Measurements from ENCODE around the gene MEGF11.
"Not testable (repeated sequence)": the region's sequence is repeated elsewhere in the genome, so short reads cannot be mapped to it uniquely, and the experiment has no call there.

The MEGF11 gene

GRCh38 chr15:65881766-65882434 is 371.6 kb downstream of the MEGF11 start:
- no peak for TF ChIP-seq GABPA (IDR thresholded peaks at IDR 0.05; ENCODE audit: low read depth)
- TF ChIP-seq REST (IDR thresholded peaks at IDR 0.05; ENCODE audit: insufficient replicate concordance, low read depth): no peak
- no peak for TF ChIP-seq SPI1 (IDR thresholded peaks at IDR 0.05; ENCODE audit: borderline replicate concordance, low read depth)
- no peak for TF ChIP-seq POLR2AphosphoS5 (IDR thresholded peaks at IDR 0.05; ENCODE audit: low read depth)
- no peak for TF ChIP-seq CTCF (IDR thresholded peaks at IDR 0.05; ENCODE audit: insufficient read depth, low read length)
- Histone ChIP-seq H3K27ac (replicated peaks) (no peak overlapping the region), H3K27me3 (ENCODE audit: insufficient read depth, poor library complexity, severe bottlenecking) (no peaks in the 10 kb centered on the region), H3K4me3 (replicated peaks; ENCODE audit: insufficient read depth, low read length) (no peak overlapping the region)
- no peak for DNase-seq (ENCODE audit: low read depth in 1 of 2, low spot score in 1 of 2)

GRCh38 chr15:65877749-65878148 is 375.8 kb downstream of the MEGF11 start:
- Histone ChIP-seq H3K27me3 (ENCODE audit: insufficient read depth, poor library complexity, severe bottlenecking) (no peaks in the 10 kb centered on the region), H3K4me3 (replicated peaks; ENCODE audit: insufficient read depth, low read length) (no peak overlapping the region), H3K27ac (replicated peaks) (no peak overlapping the region)
- DNase-seq (ENCODE audit: low read depth in 1 of 2, low spot score in 1 of 2): no peak
- TF ChIP-seq CTCF (IDR thresholded peaks at IDR 0.05; ENCODE audit: insufficient read depth, low read length) (no peak), REST (IDR thresholded peaks at IDR 0.05; ENCODE audit: insufficient replicate concordance, low read depth) (no peak), SPI1 (IDR thresholded peaks at IDR 0.05; ENCODE audit: borderline replicate concordance, low read depth) (no peak), GABPA (IDR thresholded peaks at IDR 0.05; ENCODE audit: low read depth) (no peak), POLR2AphosphoS5 (IDR thresholded peaks at IDR 0.05; ENCODE audit: low read depth) (no peak)

GRCh38 chr15:65875458-65875857 is 378.1 kb downstream of the MEGF11 start:
- no peaks in the 10 kb centered on the region for H3K27me3 ChIP-seq (ENCODE audit: insufficient read depth, poor library complexity, severe bottlenecking)
- no peak overlapping the region for H3K4me3 ChIP-seq (replicated peaks; ENCODE audit: insufficient read depth, low read length)
- TF ChIP-seq GABPA (IDR thresholded peaks at IDR 0.05; ENCODE audit: low read depth): no peak
- no peak overlapping the region for H3K27ac ChIP-seq (replicated peaks)
- no peak for DNase-seq (ENCODE audit: low read depth in 1 of 2, low spot score in 1 of 2)

- H3K4me3 ChIP-seq (replicated peaks; ENCODE audit: insufficient read depth, low read length): no peak overlapping the region
- DNase-seq (ENCODE audit: low read depth in 1 of 2, low spot score in 1 of 2): no peak
- H3K27me3 ChIP-seq (ENCODE audit: insufficient read depth, poor library complexity, severe bottlenecking): no peaks in the 10 kb centered on the region
- TF ChIP-seq CTCF (IDR thresholded peaks at IDR 0.05; ENCODE audit: insufficient read depth, low read length) (no peak), SPI1 (IDR thresholded peaks at IDR 0.05; ENCODE audit: borderline replicate concordance, low read depth) (no peak), REST (IDR thresholded peaks at IDR 0.05; ENCODE audit: insufficient replicate concordance, low read depth) (no peak), GABPA (IDR thresholded peaks at IDR 0.05; ENCODE audit: low read depth) (no peak), POLR2AphosphoS5 (IDR thresholded peaks at IDR 0.05; ENCODE audit: low read depth) (no peak)
- H3K27ac ChIP-seq (replicated peaks): no peak overlapping the region
These were observed 380.3 kb downstream of the MEGF11 start for GRCh38 chr15:65873256-65873655.

GRCh38 chr15:65872596-65872995 is 381.0 kb downstream of the MEGF11 start:
- H3K27me3 ChIP-seq (ENCODE audit: insufficient read depth, poor library complexity, severe bottlenecking); DNase-seq (ENCODE audit: low read depth in 1 of 2, low spot score in 1 of 2); H3K4me3 ChIP-seq (replicated peaks; ENCODE audit: insufficient read depth, low read length); H3K27ac ChIP-seq (replicated peaks): not testable (repeated sequence)

- H3K4me3 ChIP-seq (replicated peaks; ENCODE audit: insufficient read depth, low read length); H3K27ac ChIP-seq (replicated peaks); DNase-seq (ENCODE audit: low read depth in 1 of 2, low spot score in 1 of 2); H3K27me3 ChIP-seq (ENCODE audit: insufficient read depth, poor library complexity, severe bottlenecking): not testable (repeated sequence)
These were observed 381.7 kb downstream of the MEGF11 start for GRCh38 chr15:65871886-65872285.
